Activated naive CD8-positive, alpha-beta T cell treated with anti-CD3 and anti-CD28 coated beads, Interleukin-2, amount 10 ng/mL, durations not matched to agents 7 days and 5 days (primary cell): ENCODE data around the gene COL4A2. TPM values are rescaled to one million over a fixed set of nuclear protein-coding genes. Genes with fewer than 3 reads are reported as not detected.
"Not testable (repeated sequence)": the region's sequence is repeated elsewhere in the genome, so short reads cannot be mapped to it uniquely, and the experiment has no call there.

Experiments
- ATAC-seq: fragments of 150-1000 bp; cut with Tn5 transposase; one replicate; pipeline ENCODE4 v1.10.0; 2021; ENCODE audit warnings: low read depth, moderate library complexity
- POLR2A ChIA-PET: fragments of 350-600 bp; sonication (Branson Sonifier 250); formaldehyde crosslinking; loops from one replicate; lab custom pipeline; 2021; ENCODE audit warnings: antibody characterized with exemption; lab: Charles Lee
- DNase-seq: peaks from one replicate; pipeline ENCODE4 v3.0.0; 2021
- H3K27ac Mint-ChIP-seq: one replicate; pipeline ENCODE4 v1.8.0; 2022; ENCODE audit warnings: mild to moderate bottlenecking, mixed read lengths
- H3K27me3 Mint-ChIP-seq: one replicate; pipeline ENCODE4 v1.8.0; 2022; ENCODE audit warnings: mild to moderate bottlenecking, moderate library complexity, mixed read lengths
- H3K36me3 Mint-ChIP-seq: one replicate; pipeline ENCODE4 v1.8.0; 2021; ENCODE audit warnings: mild to moderate bottlenecking, mixed read lengths
- H3K4me1 Mint-ChIP-seq: one replicate; pipeline ENCODE4 v1.8.0; 2021; ENCODE audit warnings: mixed read lengths
- H3K4me3 Mint-ChIP-seq: one replicate; pipeline ENCODE4 v1.8.0; 2022; ENCODE audit warnings: mild to moderate bottlenecking, moderate library complexity, mixed read lengths
- H3K9me3 Mint-ChIP-seq: one replicate; pipeline ENCODE4 v1.8.0; 2021; ENCODE audit warnings: mixed read lengths
- total RNA-seq, 2 experiments: library from RNA; stranded (reverse); gene quantifications; one replicate each; pipeline ENCODE4 v1.2.3, GENCODE V29; 2021

Gene COL4A2
- total RNA-seq, 2 experiments from 2014 or later, result not detected

DNA sequence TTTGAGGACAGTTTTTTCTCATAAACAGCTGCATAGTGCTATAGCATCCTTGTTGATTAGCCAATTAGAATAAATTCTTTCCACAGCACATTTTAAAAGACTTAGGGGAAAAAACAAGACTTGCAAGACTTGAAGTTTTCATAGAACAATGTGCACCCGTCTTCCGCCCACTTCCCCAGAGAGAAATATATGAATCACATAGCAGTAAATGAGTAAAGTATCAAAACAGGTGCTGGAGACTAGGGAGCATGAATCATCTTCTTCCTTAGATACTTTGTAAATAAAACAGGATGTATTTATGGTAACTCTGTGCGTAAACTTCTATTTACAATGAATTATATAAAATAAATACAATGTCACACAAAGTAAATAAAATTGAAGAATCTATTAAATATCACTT lies 75.1 kb downstream of the COL4A2 start:
- Mint-ChIP-seq H3K27me3 (peaks cover 9% of the 10 kb centered on the region), H3K4me1 (no peaks in the 10 kb centered on the region), H3K36me3 (no peaks in the 10 kb centered on the region), H3K27ac (no peak overlapping the region), H3K9me3 (peaks cover 8% of the 10 kb centered on the region), H3K4me3 (no peak overlapping the region)
- POLR2A ChIA-PET, result no interaction called here
- DNase-seq, result no peak
- ATAC-seq, result no peak

DNA sequence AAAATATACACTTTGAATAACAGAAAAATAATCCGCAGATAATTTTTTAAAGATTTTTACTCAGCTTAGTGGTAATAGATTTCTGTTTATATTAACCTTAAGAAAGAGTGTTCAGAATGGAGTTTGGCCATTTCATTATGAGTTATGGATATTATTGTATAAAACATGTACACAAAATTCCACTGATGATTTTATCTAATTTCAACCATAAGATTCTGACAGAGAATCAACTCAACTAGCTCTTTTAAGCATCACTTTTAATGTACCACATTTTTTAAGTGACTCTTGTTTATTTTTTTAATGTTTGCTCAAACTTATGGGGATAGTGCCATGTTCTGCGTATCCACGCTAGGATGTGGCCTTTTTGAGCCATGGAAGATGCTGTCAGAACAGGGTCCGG lies 75.7 kb downstream of the COL4A2 start:
- H3K27ac Mint-ChIP-seq, result no peak overlapping the region
- POLR2A ChIA-PET, result no interaction called here
- ATAC-seq (no peak), DNase-seq (no peak)
- H3K9me3 Mint-ChIP-seq, result peaks cover 8% of the 10 kb centered on the region
- peaks cover 11% of the 10 kb centered on the region for H3K27me3 Mint-ChIP-seq
- H3K4me1 Mint-ChIP-seq, result no peaks in the 10 kb centered on the region
- no peaks in the 10 kb centered on the region for H3K36me3 Mint-ChIP-seq
- no peak overlapping the region for H3K4me3 Mint-ChIP-seq

DNA sequence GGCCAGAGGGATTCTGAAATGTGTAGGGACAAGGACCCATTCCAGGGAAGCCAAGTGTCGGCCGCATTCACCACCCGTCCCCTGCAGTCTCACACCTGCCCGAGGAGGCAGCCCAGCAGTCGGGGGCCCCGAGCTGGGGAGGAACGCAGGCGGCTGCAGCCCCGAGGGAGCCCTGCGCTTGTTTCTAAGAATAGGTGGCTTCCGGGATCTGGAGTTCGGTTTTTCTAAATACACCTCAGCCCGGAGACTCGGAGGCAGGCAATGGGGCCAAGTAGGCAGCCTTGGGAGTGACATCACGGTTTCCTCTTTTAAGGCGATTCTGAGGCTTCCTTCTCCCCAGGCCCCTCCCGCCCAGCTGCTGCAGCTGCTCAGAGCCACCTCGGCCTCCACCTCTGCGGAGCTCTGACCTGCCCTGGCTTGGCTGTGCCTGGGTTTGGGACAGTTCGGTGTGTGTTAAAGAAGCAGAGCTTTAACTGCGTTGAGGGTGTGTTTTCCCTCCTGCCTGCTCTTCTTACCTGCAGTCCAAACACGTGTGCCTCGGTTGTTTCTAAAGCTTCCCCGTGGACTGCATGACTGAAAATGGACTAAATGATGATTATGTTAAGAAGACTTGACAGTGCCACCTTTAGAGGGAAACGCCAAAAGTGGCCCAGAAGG lies 80.5 kb downstream of the COL4A2 start:
- H3K4me3 Mint-ChIP-seq, result peak overlapping the region; percentile 25
- peak; percentile 81 for ATAC-seq
- no peak overlapping the region for H3K27ac Mint-ChIP-seq
- H3K27me3 Mint-ChIP-seq, result peaks cover 44% of the 10 kb centered on the region
- DNase-seq, result peak; percentile 31
- POLR2A ChIA-PET, result no interaction called here
- peaks cover 4% of the 10 kb centered on the region for H3K9me3 Mint-ChIP-seq
- no peaks in the 10 kb centered on the region for H3K36me3 Mint-ChIP-seq
- peaks cover 2% of the 10 kb centered on the region for H3K4me1 Mint-ChIP-seq

DNA sequence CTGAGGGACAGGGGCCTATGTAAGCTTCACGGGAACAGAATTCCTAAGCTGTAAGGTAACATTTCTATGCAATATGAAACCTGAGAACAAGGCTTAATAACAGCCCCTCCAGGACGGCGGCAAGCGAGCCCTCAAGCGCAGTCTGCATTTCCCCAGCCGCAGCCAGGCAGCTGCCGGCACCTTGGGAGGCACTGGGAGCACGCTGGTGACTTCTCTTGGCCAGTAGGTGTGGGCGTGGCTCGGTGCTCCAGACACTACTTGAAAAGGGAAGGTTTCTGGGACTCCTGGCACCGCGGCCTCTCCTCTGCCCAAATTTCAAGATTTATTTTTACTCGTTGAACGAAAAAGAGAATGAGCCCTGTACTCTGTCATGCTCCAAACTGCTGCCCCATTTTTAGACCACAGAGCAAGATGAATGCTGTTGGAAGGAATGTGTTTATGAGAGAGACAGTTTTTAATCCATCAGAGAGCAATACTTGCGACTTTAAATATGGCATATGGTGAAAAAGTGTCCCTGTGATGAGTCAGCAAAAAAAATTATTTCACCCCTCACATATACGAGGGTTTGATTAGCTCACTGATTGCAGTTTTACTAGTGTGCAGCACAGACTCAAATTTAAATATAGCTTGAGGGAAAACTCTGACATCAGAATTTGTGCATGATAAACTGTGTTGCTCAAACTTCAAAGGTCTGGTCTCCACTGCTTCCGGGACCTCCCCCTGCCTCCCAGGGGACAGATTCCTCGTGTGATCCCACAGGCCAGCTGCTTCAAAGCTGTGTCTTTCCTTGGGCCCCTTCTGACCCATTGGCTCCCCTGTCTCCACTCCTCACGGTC lies 81.2 kb downstream of the COL4A2 start:
- Mint-ChIP-seq H3K4me3 (peak overlapping the region; percentile 25), H3K27me3 (peaks cover 43% of the 10 kb centered on the region), H3K9me3 (peaks cover 4% of the 10 kb centered on the region), H3K4me1 (peaks cover 2% of the 10 kb centered on the region), H3K27ac (no peak overlapping the region), H3K36me3 (no peaks in the 10 kb centered on the region)
- ATAC-seq (no peak), DNase-seq (no peak)
- POLR2A ChIA-PET, result no interaction called here

DNA sequence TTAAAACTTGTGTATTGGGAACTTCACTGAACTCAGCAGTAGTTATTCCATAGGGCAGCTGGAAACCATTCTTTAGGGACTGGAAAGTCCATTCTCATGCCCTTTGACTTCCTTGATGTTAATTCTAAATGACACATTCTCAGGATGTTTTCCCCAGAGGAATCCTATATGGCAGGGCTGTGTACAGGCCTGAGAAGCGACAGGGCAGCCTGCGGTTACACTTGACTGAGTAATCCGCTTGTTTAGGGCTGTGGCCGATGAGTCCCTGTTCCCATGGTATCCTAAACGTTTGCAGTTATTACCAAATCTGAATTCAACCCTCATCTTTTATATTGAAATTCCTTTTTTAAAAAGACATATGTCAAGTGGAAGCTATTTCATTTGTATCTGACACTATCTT lies 83.5 kb downstream of the COL4A2 start:
- Mint-ChIP-seq H3K36me3 (no peaks in the 10 kb centered on the region), H3K27me3 (peaks cover 54% of the 10 kb centered on the region), H3K4me3 (no peak overlapping the region), H3K27ac (no peak overlapping the region), H3K9me3 (peaks cover 4% of the 10 kb centered on the region), H3K4me1 (peaks cover 2% of the 10 kb centered on the region)
- no peak for DNase-seq
- ATAC-seq, result no peak
- POLR2A ChIA-PET, result no interaction called here

DNA sequence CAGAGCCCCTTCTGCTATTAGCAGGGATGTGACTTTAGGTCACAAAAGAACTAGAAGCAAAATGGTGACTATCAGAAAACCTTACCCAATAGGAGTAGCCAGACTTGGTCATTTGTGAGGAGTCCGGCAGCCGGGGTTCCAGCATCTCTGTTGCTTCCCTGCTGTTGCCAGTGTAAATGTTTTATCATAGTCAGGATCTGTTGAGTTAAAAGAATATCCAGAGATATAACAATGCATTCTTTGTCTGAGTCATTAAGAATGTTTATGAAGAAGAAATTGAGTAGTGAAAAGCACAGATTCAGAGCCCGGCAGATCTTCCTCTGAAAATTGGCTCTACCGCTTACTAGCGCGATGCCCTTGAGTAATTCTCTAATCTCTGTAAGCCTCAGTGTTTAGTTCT lies 84.2 kb downstream of the COL4A2 start:
- POLR2A ChIA-PET, result no interaction called here

DNA sequence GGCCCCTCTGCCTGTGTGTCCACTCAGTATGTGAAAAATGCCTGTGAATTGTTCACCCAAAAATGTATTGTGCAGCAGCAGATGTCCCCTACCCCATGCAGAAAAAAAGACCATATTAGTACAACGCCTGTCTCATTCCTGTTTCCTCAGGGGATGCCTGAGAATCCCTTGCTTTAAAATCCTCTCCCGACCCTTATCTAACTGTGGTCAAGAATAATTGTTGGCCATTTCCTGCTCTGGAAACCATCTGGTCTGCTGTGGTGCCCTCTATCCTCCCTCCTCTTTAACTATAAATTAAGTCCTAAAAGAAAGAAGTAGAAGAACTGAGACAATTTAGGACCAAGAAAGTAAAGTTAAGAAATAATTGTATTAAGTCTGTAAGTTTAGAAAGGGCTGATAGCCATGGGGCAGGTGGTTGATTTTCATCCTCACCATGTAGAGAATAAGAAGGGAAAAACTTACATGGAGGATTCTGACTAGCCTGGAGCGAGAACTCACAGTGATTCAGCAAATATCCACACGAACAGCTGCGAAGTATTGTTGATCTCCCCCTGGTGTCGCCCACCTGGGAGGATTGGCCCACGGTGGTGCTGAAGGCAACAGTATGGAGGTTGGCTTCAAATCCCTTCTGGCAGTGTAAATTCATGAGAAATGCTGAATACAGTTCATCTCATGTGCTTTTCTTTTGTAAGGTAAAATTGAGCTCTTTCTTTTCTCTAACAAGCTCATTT lies 85.6 kb downstream of the COL4A2 start:
- ATAC-seq (no peak), DNase-seq (no peak)
- Mint-ChIP-seq H3K27ac (no peak overlapping the region), H3K9me3 (peaks cover 4% of the 10 kb centered on the region), H3K4me3 (no peak overlapping the region), H3K4me1 (peaks cover 2% of the 10 kb centered on the region), H3K36me3 (no peaks in the 10 kb centered on the region), H3K27me3 (peaks cover 59% of the 10 kb centered on the region)
- POLR2A ChIA-PET, result no interaction called here

More for the DNA sequence above, 84.2 kb downstream of the COL4A2 start:
- Mint-ChIP-seq H3K36me3 (no peaks in the 10 kb centered on the region), H3K9me3 (peaks cover 4% of the 10 kb centered on the region), H3K4me1 (peaks cover 2% of the 10 kb centered on the region), H3K27me3 (peaks cover 54% of the 10 kb centered on the region), H3K27ac (no peak overlapping the region), H3K4me3 (no peak overlapping the region)
- no peak for ATAC-seq
- DNase-seq, result no peak

DNA sequence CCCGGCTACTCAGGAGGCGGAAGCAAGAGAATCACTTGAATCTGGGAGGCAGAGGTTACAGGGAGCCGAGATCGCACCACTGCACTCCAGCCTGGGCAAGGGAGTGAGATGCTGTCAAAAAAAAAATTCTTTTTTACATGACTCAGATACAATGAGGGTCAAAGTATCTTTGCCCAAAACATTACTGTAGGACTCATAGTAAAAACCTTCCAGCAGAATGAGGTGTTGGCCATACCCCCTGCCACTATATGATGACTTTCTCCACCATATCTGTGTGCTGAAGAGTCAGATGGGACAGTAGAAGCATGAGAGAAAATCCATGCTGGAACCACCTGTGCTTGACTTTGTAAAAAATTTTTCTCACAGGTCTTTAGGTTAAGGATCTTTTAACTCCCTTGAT lies 86.7 kb downstream of the COL4A2 start:
- no peak for DNase-seq
- POLR2A ChIA-PET, result no interaction called here
- H3K9me3 Mint-ChIP-seq, result peaks cover 4% of the 10 kb centered on the region
- ATAC-seq, result no peak
- H3K4me3 Mint-ChIP-seq, result no peak overlapping the region
- H3K27ac Mint-ChIP-seq, result no peak overlapping the region
- H3K4me1 Mint-ChIP-seq, result peaks cover 2% of the 10 kb centered on the region
- no peaks in the 10 kb centered on the region for H3K36me3 Mint-ChIP-seq
- peaks cover 54% of the 10 kb centered on the region for H3K27me3 Mint-ChIP-seq

DNA sequence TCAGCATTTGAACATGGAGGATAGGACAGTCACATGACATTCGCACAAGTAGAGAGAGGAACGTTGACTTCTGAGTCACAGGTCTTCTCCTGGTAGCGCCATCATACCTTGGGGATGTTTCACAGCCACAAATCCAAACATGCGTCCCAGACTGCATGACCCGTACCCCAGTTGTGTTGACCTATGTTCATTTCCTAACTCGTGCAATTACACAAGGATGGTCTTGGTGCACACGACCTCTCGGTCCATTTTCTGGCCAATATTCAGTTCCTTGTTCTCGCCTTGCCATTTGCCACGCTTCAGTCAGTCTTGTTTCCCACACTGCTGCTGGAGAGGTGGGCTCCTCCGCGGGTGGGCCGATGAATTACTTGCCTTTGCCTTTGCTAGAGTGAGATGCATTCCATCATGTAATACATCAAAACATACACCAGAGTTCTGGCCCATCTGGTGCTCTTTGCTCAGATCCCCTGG lies 87.3 kb downstream of the COL4A2 start:
- DNase-seq (no peak), ATAC-seq (no peak)
- peaks cover 4% of the 10 kb centered on the region for H3K9me3 Mint-ChIP-seq
- no peaks in the 10 kb centered on the region for H3K36me3 Mint-ChIP-seq
- H3K27me3 Mint-ChIP-seq, result peaks cover 49% of the 10 kb centered on the region
- POLR2A ChIA-PET, result no interaction called here
- no peak overlapping the region for H3K4me3 Mint-ChIP-seq
- H3K27ac Mint-ChIP-seq, result no peak overlapping the region
- H3K4me1 Mint-ChIP-seq, result no peaks in the 10 kb centered on the region

DNA sequence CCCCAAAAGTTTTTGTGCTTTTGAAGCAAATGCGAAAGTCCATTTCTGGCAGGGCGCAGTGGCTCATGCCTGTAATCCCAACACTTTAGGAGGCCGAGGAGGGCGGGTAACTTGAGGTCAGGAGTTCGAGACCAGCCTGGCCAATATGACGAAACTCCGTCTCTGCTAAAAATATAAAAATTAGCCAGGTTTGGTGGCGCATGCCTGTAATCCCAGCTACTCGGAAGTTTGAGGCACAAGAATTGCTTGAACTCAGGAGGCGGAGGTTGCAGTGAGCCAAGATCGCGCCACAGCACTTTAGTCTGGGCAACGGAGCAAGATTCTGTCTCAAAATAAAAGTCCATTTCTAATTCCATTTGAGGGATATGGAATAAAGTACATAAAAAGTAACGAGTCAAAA lies 88.5 kb downstream of the COL4A2 start:
- H3K4me1 Mint-ChIP-seq, H3K9me3 Mint-ChIP-seq, DNase-seq, POLR2A ChIA-PET, ATAC-seq, H3K27ac Mint-ChIP-seq, H3K4me3 Mint-ChIP-seq, H3K36me3 Mint-ChIP-seq: not testable (repeated sequence)
- H3K27me3 Mint-ChIP-seq, result peaks cover 54% of the 10 kb centered on the region

DNA sequence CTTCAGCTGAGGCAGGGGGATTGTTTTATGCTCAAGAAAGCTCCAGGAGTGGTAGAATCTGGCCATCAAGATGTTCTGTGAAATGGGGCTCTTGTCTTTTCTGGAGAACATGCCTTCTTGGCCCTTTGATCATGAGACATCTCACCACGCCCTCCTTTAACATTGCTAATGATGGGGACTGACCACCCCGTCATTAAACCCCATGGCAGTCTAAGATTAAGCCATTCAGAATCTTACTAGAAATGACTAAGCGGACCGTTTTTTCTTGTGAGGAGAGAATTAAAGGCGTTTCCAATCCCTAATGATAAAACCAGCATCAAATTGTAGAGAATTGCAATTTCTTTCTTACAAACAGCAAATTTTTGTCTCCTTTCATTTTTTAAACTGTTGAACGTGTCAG lies 89.4 kb downstream of the COL4A2 start:
- no peak overlapping the region for H3K4me3 Mint-ChIP-seq
- H3K27ac Mint-ChIP-seq, result no peak overlapping the region
- no peak for DNase-seq
- no peaks in the 10 kb centered on the region for H3K4me1 Mint-ChIP-seq
- H3K36me3 Mint-ChIP-seq, result no peaks in the 10 kb centered on the region
- POLR2A ChIA-PET, result no interaction called here
- peaks cover 59% of the 10 kb centered on the region for H3K27me3 Mint-ChIP-seq
- no peak for ATAC-seq
- peaks cover 3% of the 10 kb centered on the region for H3K9me3 Mint-ChIP-seq

DNA sequence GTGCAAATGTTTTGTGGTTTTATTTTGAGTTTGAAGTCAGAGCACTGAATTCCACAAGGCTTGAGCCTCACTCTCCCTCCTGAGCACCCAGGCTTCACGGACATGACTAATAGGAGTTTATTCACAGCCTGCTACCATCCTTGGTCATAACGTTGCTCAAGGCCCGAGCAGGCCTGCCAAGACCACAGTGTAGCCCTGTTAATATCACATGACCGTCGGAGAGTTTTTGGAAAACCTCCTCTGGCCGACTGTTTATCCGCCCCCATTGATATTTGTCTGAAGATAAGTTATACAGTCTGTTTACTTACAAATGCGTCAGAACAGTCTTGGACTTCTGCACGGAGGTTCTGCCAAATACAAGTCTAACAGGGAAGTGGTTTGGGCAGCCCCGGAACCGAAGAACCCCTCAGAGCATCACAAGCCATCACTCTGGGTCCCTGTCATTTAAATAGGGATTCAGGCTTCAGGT lies 89.9 kb downstream of the COL4A2 start:
- no peak for DNase-seq
- H3K27ac Mint-ChIP-seq, result no peak overlapping the region
- no peaks in the 10 kb centered on the region for H3K4me1 Mint-ChIP-seq
- no peak for ATAC-seq
- peaks cover 58% of the 10 kb centered on the region for H3K27me3 Mint-ChIP-seq
- H3K36me3 Mint-ChIP-seq, result no peaks in the 10 kb centered on the region
- peaks cover 3% of the 10 kb centered on the region for H3K9me3 Mint-ChIP-seq
- POLR2A ChIA-PET, result no interaction called here
- H3K4me3 Mint-ChIP-seq, result no peak overlapping the region

DNA sequence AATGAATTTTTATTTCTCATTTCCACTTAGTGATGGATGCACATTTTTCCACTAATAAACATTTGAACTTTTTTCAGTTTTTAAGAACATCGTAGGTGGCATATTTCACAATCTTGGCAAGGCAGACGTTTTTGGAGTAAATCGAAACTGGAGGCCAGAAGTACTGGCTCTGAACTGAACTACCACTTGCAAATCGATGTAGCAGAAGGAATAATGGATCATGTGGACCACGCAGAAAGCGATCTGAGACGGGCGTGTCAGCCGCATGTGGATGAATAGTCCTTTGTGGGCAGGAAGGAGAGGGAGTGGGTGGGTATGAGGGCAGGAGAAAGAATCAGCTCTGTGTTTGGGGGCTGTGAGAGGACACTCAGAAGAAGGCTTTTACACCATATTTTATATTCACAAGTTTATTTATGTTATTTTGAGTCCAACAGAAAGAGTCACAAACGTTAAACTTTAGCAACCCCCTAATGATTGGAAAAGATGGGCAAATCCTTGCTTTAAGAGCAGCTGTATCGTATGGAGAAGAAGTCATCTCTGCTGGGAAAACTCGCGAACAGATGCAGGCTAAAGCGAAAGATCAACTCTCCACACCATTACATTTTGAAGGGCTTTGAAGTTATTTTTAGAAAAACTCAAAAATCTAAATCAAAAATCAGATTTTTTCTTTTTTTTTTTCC lies 90.5 kb downstream of the COL4A2 start:
- POLR2A ChIA-PET, result no interaction called here
- Mint-ChIP-seq H3K36me3 (no peaks in the 10 kb centered on the region), H3K27ac (no peak overlapping the region), H3K9me3 (no peaks in the 10 kb centered on the region), H3K4me3 (no peak overlapping the region), H3K4me1 (no peaks in the 10 kb centered on the region), H3K27me3 (peaks cover 55% of the 10 kb centered on the region)
- ATAC-seq, result no peak
- no peak for DNase-seq
